GM18951 (cell line): ENCODE measurements around the gene RIPK4.

ENCODE experiments used
- POLR2A ChIP-seq: IDR thresholded peaks from 4 replicates; pipeline ENCODE4 v1.6.1; 2011; ENCODE audit warnings: mild to moderate bottlenecking; ENCODE audit not compliant: insufficient read length, insufficient read depth; ENCODE audit errors: extremely low read depth
- in situ Hi-C: fragments of 300-500 bp; cut with MboI; formaldehyde crosslinking; loops from one replicate; pipeline ENCODE4 v1.12.0; 2022; ENCODE audit warnings: low sequenced_read_pairs, mixed read lengths, inconsistent platforms; ENCODE audit not compliant: unreplicated experiment

RIPK4 gene

DNA sequence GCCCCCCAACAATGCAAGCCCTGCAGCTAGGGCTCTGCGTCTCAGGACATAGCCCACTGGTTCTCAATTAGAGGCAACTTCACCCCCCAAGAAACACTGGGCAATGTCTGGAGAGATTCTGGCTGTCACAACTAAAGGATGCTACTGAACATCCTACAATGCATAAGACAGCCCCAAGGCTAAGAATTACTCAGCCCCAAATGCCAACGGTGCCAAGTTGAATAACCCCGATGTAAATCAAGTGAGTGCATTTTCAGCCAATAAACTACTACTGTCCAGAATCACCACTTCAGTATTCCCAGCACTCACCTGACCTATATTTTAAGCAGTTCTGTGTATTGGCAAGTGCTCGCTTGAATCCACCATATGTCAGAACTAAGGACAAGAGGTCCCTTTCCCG is 6.9 kb downstream of the RIPK4 start:
- in situ Hi-C loops, result no loop called here
- no peak for TF ChIP-seq POLR2A

DNA sequence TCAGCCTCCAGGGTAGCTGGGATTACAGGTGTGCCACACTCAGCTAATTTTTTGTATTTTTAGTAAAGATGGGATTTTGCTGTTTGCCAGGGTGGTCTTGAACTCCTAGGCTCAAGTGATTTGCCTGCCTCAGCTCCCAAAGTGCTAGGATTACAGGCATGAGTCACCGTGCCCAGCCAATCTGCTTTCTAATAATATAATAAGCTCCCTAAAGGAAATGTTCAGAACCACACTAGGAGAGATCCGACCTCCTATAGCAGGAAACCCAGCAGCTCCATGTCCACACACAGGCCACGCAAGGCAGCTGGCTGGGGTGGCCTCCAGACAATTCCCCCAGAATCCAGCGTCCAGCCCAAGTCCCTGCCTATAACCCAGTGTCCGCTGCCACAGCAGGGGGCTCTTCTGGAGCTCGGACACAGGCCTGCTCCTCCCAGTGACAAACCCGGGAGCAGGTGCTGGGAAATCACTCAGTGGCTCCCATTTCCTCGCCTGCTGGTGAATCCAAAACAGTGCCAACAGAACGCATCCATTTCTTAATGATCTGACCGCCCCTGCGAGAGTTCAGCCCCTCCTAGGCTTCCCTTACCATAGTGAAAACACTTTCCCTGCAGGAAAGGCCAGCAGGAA is 7.5 kb downstream of the RIPK4 start:
- in situ Hi-C loops, result no loop called here
- no peak for TF ChIP-seq POLR2A

DNA sequence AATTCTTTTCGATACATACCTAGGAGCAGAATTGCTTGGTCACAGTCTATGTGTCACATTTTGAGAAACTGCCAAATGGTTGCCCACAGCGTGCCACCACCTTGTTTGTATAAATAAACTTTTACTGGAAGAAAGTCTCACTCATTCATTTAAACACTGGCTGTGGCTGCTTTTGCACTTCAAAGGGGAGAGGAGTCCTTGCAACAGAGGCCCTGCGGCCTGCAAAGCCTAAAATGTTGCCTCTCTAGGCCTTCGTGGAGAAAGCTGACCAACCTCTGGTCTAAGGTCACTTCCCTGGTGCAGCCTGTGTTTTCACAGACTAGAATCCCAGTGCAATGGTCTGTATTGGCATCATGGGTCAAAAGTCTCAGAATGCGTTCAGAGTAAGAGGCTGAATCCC is 8.3 kb downstream of the RIPK4 start:
- in situ Hi-C loops, result no loop called here
- TF ChIP-seq POLR2A, result no peak

DNA sequence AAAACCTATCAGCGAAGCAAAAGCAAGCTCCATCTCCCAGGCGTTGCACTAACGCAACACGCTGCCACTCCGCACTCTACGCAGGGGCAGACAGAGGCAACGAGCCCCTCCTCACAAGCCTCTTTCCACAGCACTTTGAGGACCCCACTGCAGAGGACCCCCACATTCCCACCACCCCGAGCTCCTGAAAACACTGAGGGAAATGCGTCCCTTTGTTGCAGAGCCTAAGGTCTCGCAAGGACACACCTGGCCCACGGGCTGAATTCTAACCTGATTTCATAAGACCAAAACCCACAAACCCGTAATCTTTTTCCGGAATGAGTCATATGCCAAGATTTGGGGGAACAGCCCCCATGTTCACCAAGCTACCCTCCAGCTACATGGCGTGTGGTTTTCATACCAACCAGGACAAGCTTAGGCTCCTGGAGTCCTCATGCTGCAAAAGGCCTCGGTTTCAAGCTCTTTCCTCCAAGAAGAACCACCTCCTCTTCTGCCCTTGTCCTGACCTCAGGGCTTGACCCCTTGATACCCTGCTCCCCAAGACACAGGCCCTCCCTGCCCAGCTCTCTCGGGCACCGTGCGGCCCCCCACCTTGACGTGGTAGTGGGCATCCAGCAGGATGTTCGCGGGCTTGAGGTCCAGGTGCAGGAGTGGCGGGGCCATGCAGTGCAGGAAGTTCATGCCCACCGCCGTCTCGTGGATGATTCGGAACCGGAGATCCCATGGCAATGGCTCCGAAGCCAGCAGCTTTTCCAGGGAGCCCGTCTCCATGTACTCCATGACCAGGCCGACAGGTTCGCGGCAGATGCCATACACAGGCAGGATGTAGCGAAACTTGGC is 10.7 kb downstream of the RIPK4 start:
- in situ Hi-C loops, result no loop called here
- TF ChIP-seq POLR2A, result no peak

DNA sequence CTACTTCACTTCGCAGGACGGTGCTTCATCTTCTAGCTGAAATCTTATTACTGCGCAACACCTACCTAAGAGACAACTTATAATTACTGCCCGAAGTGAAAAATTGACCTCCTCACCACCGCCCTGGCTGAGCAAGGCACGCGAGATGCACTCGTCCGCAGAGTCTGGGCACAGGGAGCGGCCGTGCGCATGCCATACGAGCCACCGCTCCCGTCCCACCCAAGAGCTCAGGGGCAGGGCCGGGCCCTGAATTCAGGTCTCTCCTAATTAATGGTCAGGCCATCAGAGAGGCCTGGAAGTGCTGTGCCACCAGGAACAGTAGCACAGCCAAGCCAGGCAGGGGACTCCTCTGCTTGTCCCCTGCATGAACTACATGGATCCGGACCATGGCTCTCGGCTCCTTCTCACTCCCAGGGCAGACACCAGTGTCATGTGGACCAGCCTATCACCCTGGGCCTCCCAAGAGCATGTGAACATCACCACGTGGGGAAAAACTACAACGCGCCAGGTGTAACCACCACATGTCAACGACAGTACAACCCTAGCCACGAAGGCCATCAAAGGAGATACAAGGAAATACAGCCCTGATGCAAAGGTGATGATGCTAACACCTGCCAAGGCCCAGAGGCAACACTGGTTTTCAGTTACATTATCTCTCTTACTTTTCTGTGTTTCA is 11.5 kb downstream of the RIPK4 start:
- in situ Hi-C loops, result no loop called here
- no peak for TF ChIP-seq POLR2A

DNA sequence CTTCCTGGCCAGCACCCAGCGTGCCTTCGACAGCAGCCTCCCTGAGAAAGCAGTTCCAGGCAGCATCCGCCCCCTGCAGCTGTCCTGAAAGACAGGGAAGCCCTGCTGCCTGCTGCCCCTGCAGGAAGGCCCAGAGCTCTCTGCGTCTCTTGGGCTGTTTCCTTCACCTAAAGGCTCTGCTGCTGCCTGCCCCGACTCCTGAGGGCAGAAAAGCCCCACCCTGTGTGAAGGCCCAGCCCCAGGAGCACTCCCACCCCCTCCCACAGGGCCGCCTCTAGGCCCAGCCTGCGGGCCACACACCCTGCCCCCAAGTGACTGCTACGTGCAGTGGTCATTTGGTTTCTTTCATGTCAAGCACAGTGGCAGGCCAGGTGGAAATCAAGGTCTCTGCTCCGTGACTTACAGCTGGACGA is 12.4 kb downstream of the RIPK4 start:
- in situ Hi-C loops, result no loop called here
- TF ChIP-seq POLR2A, result no peak

DNA sequence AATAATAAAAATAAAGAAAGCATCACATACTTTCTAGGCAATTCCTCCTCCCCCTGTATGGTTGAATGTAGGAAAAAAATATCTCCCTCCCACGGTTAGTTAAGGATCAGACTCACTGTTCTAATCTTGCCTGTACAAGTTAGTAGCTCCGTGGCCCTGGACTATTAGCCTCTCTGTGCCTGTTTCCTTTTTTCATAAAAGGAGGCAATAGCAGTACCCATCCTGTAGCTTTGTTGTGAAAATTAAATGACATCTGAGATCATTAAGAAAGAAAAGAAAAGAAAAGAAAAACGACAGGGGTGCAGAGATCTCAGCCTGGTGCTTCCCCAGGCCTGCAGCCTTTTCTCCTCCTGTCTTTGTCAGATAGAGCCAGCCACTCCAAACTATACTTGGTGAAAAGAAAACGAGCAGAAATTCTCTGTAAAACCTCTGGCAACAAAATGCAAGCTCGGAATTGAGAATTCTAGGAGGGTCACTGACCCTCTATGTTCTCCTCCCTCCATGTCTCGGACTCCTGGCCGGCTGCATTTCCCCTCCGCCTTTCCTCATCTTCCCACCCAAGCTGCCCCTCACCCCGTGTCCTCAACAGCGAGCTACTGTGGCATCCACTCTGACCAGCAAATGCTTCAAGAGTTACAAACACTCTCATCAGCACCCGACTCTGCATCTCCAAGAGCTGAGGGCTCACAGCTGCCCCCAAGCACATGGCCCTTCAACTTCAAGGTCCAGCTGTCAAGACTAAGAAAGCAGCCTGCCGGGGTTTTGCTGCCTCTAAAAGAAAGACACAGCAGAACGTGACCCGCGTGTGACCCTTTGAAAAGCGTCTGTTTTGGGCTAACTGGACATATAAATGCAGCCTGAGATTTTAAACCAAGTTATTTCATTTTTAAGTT is 13.6 kb downstream of the RIPK4 start:
- in situ Hi-C loops, result no loop called here
- no peak for TF ChIP-seq POLR2A

DNA sequence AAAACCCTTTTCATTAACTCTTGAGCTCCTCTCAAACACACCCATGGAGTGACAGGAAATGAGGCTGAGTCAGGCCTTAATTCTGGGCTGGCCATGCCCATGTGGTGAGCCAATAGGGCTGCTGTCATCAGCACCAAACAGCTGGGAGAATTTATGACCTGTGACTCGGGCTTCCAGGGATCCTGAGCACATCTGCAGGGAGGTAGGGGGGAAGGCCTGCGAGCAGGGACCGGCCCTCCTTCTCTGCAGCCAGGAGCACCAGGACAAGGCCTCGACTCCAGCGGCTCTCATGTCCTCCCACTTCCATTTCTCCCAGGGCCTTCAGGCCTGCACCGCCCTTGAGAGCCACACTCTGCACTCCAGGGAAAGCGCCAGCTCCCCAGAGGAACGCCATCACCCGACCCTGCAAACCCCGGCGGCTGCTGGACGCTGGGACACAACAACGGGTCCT is 14.6 kb downstream of the RIPK4 start:
- in situ Hi-C loops, result no loop called here
- no peak for TF ChIP-seq POLR2A

DNA sequence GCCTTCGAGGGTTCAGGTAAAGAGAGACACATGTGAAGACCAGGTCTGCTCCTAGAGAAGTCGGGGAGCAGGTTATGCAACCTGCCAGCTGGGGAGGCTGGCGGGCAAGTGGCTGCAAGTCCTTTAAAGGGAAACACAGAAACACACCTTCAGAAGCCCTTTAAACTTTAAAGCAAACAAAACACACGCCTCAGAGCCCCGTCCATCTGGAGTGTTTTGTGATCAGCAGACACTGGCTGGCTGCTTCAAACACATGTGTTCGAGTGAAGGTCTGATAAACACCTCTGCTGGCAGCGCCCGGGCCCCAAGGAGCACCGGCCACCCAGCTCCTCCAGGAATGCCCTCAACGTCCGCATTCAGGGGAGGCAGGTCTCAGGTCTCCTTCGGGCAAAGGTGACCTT is 15.2 kb downstream of the RIPK4 start:
- TF ChIP-seq POLR2A, result no peak
- in situ Hi-C loops, result no loop called here

DNA sequence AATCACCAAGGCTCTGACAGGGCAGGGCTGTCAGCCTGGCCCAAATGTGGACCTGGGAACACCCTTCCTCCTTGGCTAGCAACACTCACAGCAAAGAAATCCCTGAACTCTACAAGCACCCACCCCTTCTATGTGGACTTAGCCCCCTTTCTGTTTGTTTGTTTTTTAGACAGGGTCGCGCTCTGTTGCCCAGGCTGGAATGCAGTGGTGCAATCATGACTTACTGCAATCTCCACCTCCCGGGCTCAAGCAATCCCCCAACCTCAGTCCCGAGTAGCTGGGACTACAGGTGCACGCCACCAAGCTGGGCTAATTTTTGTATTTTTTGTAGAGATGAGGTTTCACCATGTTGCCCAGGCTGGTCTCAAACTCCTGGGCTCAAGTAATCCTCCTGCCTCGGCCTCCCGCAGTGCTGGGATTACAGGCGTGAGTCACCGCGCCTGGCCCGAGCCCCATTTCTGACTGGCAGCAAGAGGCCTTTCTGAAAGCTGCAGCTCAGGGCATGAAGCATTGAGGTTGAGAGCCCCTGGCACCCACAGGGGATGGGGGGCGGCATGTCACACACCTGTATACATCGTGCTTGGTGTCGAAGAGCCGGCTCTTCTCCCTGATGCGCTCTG is 16.2 kb downstream of the RIPK4 start:
- TF ChIP-seq POLR2A, result no peak
- in situ Hi-C loops, result no loop called here

DNA sequence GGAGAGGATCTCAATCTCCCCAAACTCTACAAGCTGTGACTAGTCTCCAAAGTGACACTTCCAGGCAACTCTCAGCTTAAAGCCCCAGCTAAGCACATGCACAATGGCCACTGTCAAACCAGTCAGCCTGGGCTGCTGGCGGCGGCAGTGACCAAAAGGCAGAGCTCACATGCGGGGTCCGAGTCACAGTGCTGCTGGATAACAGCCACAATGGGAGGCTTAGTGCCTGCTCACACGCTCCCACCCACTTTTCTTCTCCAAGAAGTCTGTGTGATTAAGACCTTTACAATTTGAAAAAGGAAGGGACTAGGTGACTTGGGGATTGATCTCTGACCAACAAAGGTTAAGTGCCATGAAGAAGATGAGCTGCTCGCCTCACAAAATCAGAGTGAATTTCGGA is 16.8 kb downstream of the RIPK4 start:
- in situ Hi-C loops, result no loop called here
- TF ChIP-seq POLR2A, result no peak

DNA sequence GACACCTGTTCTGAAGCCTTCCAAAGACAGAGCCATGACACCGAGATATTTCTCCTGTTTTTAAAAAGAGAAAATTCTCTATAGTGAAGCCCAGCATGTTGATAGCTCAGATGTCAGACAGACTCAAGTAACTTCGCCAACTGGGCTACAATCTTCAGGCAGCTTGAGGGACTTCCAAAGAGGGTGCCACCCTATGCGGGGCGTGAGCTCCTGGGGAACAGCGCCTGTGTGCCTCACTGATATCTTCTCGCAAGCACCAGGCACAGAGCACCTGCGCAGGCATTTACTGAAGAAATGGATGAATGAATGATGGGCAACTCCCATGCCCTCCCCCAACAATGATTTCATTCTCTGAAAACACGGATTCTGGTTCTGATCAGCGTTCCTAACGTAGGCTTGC is 17.6 kb downstream of the RIPK4 start:
- in situ Hi-C loops, result no loop called here
- TF ChIP-seq POLR2A, result no peak
